ENCODE results near the gene TLK1.

- TF ChIP-seq, protein P1, sequence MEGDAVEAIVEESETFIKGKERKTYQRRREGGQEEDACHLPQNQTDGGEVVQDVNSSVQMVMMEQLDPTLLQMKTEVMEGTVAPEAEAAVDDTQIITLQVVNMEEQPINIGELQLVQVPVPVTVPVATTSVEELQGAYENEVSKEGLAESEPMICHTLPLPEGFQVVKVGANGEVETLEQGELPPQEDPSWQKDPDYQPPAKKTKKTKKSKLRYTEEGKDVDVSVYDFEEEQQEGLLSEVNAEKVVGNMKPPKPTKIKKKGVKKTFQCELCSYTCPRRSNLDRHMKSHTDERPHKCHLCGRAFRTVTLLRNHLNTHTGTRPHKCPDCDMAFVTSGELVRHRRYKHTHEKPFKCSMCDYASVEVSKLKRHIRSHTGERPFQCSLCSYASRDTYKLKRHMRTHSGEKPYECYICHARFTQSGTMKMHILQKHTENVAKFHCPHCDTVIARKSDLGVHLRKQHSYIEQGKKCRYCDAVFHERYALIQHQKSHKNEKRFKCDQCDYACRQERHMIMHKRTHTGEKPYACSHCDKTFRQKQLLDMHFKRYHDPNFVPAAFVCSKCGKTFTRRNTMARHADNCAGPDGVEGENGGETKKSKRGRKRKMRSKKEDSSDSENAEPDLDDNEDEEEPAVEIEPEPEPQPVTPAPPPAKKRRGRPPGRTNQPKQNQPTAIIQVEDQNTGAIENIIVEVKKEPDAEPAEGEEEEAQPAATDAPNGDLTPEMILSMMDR (conservative IDR thresholded peaks at IDR 0.05; ENCODE audit: low read depth, low read length), result no peak
- no peak for TF ChIP-seq EZH2 (IDR thresholded peaks at IDR 0.05; ENCODE audit: borderline replicate concordance, low read depth, low read length, poor library complexity, severe bottlenecking)
These were observed 72.4 kb downstream of the TLK1 start for GRCh38 chr2:171088057-171088834.
